Activated effector memory CD4-positive, alpha-beta T cell treated with anti-CD3 and anti-CD28 coated beads, Interleukin-2, amount 50 U/mL, for 16 hours (primary cell): ENCODE results near the gene ACAP1.

Source experiments
- DNase-seq: peaks from one replicate; pipeline ENCODE4 v3.0.0-alpha.2; 2020

ACAP1 gene

GRCh38 chr17:7311110-7311705 is 25.1 kb upstream of the ACAP1 start:
- no peak for DNase-seq

DNA sequence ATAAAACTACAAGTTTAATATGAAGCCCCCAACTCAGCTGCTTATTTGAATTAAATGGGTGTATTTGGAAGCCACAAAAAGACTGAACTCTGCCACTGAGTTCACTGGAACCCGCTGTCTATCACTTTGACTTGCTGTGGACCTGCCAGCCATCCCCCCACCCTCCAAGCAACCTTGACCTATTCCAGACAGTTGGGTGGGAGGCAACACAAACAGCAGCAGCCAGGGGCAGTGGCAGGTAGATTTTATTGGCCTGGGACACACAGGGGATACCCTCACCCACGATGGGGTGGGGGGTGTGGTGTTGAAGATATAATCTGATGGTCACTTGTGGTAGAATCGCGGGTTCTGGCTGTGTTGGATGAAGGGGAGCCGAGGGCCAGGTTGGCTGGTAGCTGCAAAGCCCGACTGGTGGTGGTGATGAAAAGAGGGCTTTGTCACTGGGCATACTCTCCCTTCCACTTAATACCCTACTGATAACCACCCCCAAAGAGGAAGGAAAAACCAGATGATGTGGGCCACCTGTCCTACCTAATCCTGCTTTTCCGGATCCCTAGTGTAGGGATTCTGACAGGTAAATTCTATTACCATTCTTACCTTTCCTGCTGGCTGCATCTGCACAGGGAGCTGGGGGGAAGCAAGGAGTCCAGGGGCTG is 23.8 kb upstream of the ACAP1 start:
- no peak for DNase-seq

GRCh38 chr17:7313088-7313889 is 23.0 kb upstream of the ACAP1 start:
- DNase-seq = no peak

- no peak for DNase-seq
These were observed 22.2 kb upstream of the ACAP1 start for GRCh38 chr17:7313890-7314718.

DNA sequence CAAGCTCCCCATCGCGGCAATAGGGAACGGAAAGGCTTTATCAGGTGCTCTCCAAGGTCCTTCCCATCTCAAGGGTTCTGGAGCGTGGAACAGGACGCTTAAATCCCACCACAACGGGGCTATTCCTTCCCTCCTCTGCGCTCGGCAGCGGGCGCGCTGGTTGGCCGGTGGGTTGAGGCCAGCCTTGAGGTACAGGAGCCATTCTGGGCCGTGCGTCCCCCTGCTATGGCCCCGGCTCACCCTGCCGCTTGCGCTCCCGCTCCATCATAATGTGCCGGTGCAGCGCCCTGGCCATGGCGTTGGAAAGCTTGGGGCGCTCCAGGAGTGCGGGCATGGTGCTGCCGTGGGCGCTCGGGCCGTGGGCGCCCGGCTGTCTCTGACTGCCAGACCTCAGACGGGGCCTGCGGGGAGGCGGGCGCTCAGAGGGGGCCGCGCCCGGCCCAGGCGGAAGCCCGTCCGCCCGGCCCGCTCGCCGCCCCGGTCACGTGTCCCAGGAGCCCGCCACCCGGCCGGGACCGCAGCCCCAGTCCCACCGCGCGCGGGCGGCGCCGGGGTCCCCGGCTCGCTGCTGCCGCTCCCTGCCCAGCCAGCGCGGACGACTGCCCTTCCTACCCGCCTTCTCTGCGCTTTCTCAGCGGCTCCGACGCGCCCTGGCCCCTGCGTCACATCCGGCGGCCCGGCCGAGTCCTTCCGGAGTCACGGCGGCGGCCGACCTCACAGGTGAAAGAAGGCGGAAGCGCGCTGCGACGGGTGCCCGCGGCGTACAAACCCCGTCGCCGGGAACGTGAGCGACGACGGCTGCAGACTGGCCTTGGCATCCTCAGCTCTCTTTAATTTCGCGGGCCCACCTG is 21.4 kb upstream of the ACAP1 start, which contains the start of gene GPS2:
Gene GPS2, minus strand, starts transcription at position 642 of the 851 bp plus-strand sequence. Its CDS starts 308 bp downstream, at position 334.
- DNase-seq = peak; percentile 98

GRCh38 chr17:7315570-7316235 is 20.6 kb upstream of the ACAP1 start:
- no peak for DNase-seq

DNA sequence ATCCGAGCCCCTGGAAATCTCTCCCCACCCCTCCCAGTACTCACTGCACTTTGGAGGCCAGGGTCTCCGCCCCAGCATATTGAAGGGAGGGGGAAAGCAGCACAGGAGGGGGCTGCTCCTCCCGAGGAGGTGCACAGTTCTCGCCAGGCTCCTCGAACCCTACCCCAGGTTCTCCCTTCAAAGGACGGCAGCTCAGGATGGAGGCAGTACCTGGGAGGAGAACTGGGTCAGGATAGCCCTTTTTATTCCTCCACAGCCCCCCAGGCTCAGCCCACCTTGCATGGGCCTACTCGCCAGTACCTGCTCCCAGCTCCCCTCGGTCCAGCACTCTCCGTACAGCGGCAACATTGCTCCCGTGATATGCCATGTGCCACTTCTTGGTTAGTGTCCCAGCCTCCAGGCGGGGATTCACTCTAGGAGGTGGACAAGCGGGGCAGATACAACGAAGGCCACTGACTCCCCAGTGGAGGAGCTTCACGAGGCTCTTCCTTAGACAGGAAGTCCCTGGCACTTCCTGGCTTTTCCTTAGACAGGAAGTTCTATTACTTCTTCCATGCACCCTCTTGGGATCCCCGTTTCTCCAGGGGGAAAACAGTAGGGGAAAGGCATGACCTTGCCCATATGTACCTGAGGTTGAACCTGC is 19.0 kb upstream of the ACAP1 start:
- DNase-seq = no peak

DNA sequence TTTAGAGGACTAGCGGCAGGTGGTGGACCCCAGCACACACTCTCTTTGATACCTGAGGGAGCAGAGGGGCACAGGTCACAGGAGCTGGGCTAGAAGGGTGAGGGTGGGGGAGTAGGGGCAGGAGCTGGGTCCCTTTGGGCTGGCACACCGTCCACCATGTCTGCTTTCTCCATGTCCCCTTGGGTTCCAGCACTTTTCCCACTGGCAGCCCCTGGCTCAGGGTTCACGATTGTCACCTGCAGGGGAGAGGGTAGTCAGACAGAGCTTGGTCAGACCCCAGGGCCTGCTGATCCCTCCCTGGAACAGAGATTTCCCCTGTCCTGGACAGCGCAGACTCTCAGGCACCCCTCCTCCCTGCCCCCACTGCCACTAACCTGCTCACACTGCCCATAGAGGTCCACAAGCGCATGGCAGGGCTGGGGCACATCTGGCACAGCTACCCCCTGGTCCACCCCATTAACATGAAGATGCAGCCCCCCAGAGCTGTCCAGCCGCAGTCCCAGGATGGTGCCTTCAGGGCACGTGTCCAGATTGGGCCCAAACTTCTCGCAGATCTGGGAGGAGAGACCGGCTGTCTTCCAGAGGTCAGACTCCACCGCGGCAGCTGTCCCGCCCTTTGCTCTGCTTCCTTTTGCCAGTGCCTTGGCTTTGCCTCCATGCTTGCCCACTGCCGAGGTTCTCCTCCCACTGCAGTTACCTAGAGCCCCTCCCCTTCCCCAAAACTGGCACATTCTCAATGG is 18.0 kb upstream of the ACAP1 start:
- DNase-seq = no peak

DNA sequence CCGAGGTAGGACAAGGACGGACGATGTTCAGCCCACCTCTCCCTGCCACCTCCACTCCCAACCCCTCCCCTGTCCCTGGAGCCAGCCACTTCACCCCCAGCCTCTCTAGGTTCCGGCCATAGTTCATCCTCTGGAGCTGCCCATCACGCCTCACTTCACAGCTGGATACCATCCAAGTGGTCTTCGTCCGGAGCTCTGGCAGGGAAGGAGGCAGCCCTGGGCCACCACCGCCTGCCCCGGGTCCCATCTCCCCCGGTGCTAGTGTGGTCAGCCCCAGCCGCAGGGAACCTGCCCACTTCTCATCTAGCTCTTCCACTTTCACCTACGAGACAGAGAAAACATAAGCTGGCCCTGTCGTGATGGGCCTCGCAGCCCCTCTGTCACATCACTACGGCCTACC is 14.9 kb upstream of the ACAP1 start:
- no peak for DNase-seq

GRCh38 chr17:7322520-7323194 is 13.7 kb upstream of the ACAP1 start:
- DNase-seq = no peak

GRCh38 chr17:7323731-7324437 is 12.4 kb upstream of the ACAP1 start:
- peak; percentile 91 for DNase-seq

DNA sequence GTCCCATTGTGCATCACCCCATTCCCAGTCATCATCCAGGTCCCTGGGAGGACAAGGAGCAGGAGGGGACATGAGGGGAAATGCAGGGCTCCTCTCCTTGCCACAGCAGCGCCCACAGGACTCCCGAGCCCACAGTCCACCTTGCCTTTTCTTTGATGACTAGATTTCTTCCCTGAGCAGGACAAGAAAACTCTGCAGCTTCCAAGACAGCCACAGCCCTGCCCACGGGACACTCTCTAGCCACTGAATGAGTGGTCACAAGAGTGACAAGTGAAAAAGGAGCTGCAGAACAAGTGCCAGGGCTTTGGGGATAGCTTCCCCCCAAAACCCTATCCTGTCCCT is 11.9 kb upstream of the ACAP1 start:
- DNase-seq = no peak

GRCh38 chr17:7325031-7325528 is 11.2 kb upstream of the ACAP1 start:
- DNase-seq = no peak

DNA sequence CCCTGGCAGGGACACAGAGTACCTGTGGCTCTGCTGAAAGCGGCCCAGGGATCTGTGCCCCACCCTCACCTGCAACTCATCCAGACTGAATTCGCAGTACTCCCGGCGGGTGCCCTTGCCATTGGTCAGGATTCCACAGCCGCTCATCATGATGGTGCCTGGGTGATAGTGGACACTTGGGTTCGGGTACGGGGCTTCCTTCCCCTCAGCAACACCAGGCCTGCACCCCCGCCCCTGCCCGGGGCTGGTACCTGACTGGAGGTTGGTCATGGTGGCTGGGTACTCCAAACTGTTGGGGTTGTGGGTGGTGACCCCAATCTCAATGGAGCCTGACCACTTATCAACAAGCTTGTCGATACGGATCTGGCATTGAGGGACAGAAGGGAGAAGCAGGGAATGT is 10.1 kb upstream of the ACAP1 start:
- DNase-seq = no peak

DNA sequence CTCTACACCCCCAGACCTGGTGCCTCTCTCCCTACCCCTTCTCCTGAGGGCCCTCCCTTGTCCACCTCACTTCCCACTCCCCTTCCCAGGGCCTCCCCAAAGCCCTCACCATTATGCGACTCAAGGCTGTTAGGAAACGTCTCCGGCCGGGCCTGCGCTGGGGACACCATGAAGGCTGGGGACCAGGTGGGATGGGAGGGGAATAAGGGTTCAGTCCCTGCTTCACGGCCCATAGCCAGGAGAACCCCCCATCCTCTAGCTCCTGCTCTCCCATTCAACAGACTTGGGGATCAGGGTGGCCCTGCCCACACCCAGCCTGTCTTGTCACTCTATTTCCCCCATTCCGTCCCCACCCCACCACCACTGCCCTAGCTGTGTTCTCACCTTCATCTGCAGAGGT is 9.3 kb upstream of the ACAP1 start:
- DNase-seq = no peak

DNA sequence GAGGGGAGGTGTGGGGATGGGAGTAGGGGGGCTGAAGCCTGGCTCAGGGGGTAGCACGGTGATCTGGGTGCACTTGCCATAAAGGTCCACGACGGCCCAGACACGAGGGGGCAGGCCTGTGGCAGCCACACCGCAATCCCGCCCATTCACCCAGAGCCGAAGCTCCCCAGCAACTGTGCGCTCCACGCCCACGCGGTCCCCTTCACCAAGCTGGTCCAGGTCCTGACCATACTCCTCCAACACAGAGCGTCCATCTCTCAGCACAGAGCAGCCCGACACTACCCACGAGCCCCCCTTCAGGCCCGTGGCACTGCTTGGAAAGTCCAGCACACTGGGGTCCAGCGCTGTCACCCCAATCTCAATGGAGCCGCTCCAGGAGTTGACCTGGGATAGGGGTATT is 8.8 kb upstream of the ACAP1 start:
- no peak for DNase-seq

- no peak for DNase-seq
These were observed 8.3 kb upstream of the ACAP1 start for GRCh38 chr17:7328009-7328408.

DNA sequence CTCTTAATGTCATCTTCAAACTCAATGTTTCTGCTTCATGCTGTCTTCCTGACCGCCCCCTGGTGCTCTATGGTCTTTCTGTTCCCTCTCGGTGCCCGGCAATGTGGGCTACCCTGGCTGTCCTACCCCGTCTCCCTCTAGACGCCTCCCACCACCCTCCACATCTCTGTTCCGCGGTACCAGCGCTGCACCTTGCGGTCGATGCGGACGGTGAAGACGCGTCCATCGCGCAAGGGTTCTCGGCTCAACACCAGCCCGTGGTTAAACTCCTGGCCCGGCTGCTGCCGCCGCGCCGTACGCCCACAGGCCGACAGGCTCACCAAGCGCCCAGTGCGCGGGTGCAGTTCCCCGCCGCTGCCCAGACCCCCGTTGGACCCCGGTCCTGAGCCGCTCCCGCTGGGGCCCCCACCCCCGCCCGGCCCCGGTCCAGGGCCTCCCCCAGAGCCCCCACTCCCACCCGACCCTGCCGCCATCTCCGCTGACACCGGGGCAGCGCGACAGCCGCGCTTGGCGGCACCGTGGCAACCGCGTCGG is 7.4 kb upstream of the ACAP1 start, which contains the start of gene NEURL4:
Gene NEURL4, minus strand, starts transcription at position 496 of the 534 bp plus-strand sequence. Its CDS starts 23 bp downstream, at position 473.
- no peak for DNase-seq
